Panc1 (cell line): ENCODE results near the gene PARVB. TPM values are rescaled to one million over a fixed set of nuclear protein-coding genes. Genes with fewer than 3 reads are reported as not detected.

Experiments
- ATAC-seq: fragments of 200-7000 bp; cut with Tn5 transposase; 2 replicates; pipeline ENCODE4 v1.9.1; 2020; ENCODE audit warnings: mild to moderate bottlenecking, moderate library complexity
- BruUV-seq: library from RNA; stranded (reverse); fragments of 400-500 nt; replicated peaks from 2 replicates; lab custom pipeline; 2021; lab: Mats Ljungman, UMichigan
- CTCF ChIA-PET: fragments of 300-600 bp; sonication (Branson Sonifier 250); formaldehyde crosslinking; loops from one replicate; lab custom pipeline; 2022; ENCODE audit warnings: antibody characterized with exemption; lab: Charles Lee
- POLR2A ChIA-PET: fragments of 300-600 bp; sonication (Branson Sonifier 250); formaldehyde crosslinking; loops from one replicate; lab custom pipeline; 2022; ENCODE audit warnings: antibody characterized with exemption; lab: Charles Lee
- DNase-seq: peaks from one replicate; pipeline ENCODE4 v3.0.0-alpha.2; 2010; ENCODE audit warnings: low read depth, low spot score
- H3K27ac ChIP-seq: 2 replicates; pipeline ENCODE4 v1.5.1; 2011; ENCODE audit warnings: mild to moderate bottlenecking, low read length, inconsistent platforms
- H3K27me3 ChIP-seq: fragments of 200-500 bp; sonication (Bioruptor generic); 2 replicates; pipeline ENCODE4 v1.6.0; 2014; ENCODE audit warnings: low read length, inconsistent platforms; ENCODE audit not compliant: control insufficient read depth, insufficient read depth
- H3K36me3 ChIP-seq: fragments of 200-500 bp; sonication (Bioruptor generic); 2 replicates; pipeline ENCODE4 v1.5.1; 2014; ENCODE audit warnings: inconsistent platforms, mild to moderate bottlenecking, low read length, moderate library complexity; ENCODE audit not compliant: control insufficient read depth, insufficient read depth
- H3K4me1 ChIP-seq: 2 replicates; pipeline ENCODE4 v1.5.1; 2011; ENCODE audit warnings: inconsistent platforms, mild to moderate bottlenecking, low read length, moderate library complexity; ENCODE audit not compliant: control insufficient read depth, insufficient read depth
- H3K4me3 ChIP-seq, 2 experiments: 2 replicates each; pipeline ENCODE4 v1.5.1; 2011 to 2012; ENCODE audit warnings: low read depth in 2 of 2, low read length in 2 of 2, mild to moderate bottlenecking in 2 of 2, inconsistent platforms in 1 of 2, moderate library complexity in 1 of 2
- H3K9me3 ChIP-seq: fragments of 200-500 bp; sonication (Bioruptor generic); 2 replicates; pipeline ENCODE4 v1.5.1; 2014; ENCODE audit warnings: low read depth, mild to moderate bottlenecking, inconsistent platforms, low read length, moderate library complexity; ENCODE audit not compliant: control insufficient read depth, insufficient read depth
- CTCF ChIP-seq: fragments of 450-650 bp; IDR thresholded peaks from 2 replicates; pipeline ENCODE4 v1.5.1; 2017; ENCODE audit warnings: mild to moderate bottlenecking
- POLR2AphosphoS5 ChIP-seq: IDR thresholded peaks from 2 replicates; pipeline ENCODE4 v1.6.1; 2012; ENCODE audit warnings: mild to moderate bottlenecking, low read depth, low read length, moderate library complexity
- SIN3A ChIP-seq: IDR thresholded peaks from 2 replicates; pipeline ENCODE4 v1.6.1; 2012; ENCODE audit warnings: low read depth, mild to moderate bottlenecking, low read length, moderate library complexity, borderline replicate concordance; ENCODE audit not compliant: insufficient read depth
- TCF7L2 ChIP-seq: IDR thresholded peaks from 2 replicates; pipeline ENCODE4 v1.6.1; 2011; ENCODE audit warnings: mild to moderate bottlenecking, low read depth, low read length, inconsistent platforms
- in situ Hi-C: cut with HindIII; loops from 2 replicates; pipeline ENCODE4 v1.10.0; 2016; ENCODE audit warnings: low sequenced_read_pairs, low pct_unique_long_range_greater_than_20kb
- intact Hi-C: fragments of 100-400 bp; cut with micrococcal nuclease; formaldehyde crosslinking; loops from one replicate; pipeline ENCODE4 v1.10.0; 2022; ENCODE audit not compliant: unreplicated experiment
- total RNA-seq: library from RNA; stranded (reverse); gene quantifications from one replicate; pipeline ENCODE4 v1.2.1, GENCODE V29; 2021; ENCODE audit not compliant: unreplicated experiment
- TF ChIP-seq, protein P1 (sequence below), 2 experiments: IDR thresholded peaks; 2 replicates each; pipeline ENCODE4 v1.6.1; 2011 to 2012; ENCODE audit warnings: low read depth in 2 of 2, control low read depth in 1 of 2, low read length in 1 of 2, mild to moderate bottlenecking in 1 of 2, moderate library complexity in 1 of 2; ENCODE audit not compliant: insufficient read depth in 1 of 2

Gene PARVB
- total RNA-seq, 1 experiment from 2014 or later, result 28.1 TPM

- intact Hi-C loops, result no loop called here
- DNase-seq, result no peak
- CTCF ChIA-PET, result no interaction called here
- Histone ChIP-seq H3K4me1 (no peaks in the 10 kb centered on the region), H3K36me3 (peaks cover 9% of the 10 kb centered on the region), H3K27me3 (no peaks in the 10 kb centered on the region), H3K27ac (no peak overlapping the region), H3K4me3 (no peak overlapping the region), H3K9me3 (no peaks in the 10 kb centered on the region)
- BruUV-seq, result no TSS peak
- in situ Hi-C loops, result no loop called here
- POLR2A ChIA-PET, result no interaction called here
- ATAC-seq, result no peak
- no peak for TF ChIP-seq TCF7L2
Observed at GRCh38 chr22:43980579-43980978, 43.5 kb upstream of the PARVB start.

DNA sequence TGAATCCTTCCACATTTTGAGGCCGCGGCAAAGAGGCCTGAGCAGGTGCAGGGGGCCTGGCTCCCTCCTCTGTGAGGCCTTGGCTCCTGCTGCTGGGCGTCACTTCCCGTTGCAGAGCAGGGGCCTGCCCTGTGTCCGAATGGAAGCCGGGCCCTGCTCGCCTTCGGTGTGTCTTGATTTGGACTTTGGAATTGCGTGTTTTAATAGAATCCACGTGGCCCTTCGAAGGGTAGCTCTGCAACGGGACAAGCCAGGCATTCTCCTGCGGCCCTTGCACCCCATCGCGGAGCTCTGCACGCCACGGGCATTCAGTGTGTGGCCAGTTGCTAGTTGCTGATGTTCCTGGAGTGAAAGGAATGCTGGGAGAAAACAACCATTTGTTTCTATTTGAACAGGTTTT, 43.1 kb upstream of the PARVB start:
- BruUV-seq, result no TSS peak
- TF ChIP-seq POLR2AphosphoS5, result no peak
- TF ChIP-seq CTCF, result no peak
- TF ChIP-seq, protein P1, sequence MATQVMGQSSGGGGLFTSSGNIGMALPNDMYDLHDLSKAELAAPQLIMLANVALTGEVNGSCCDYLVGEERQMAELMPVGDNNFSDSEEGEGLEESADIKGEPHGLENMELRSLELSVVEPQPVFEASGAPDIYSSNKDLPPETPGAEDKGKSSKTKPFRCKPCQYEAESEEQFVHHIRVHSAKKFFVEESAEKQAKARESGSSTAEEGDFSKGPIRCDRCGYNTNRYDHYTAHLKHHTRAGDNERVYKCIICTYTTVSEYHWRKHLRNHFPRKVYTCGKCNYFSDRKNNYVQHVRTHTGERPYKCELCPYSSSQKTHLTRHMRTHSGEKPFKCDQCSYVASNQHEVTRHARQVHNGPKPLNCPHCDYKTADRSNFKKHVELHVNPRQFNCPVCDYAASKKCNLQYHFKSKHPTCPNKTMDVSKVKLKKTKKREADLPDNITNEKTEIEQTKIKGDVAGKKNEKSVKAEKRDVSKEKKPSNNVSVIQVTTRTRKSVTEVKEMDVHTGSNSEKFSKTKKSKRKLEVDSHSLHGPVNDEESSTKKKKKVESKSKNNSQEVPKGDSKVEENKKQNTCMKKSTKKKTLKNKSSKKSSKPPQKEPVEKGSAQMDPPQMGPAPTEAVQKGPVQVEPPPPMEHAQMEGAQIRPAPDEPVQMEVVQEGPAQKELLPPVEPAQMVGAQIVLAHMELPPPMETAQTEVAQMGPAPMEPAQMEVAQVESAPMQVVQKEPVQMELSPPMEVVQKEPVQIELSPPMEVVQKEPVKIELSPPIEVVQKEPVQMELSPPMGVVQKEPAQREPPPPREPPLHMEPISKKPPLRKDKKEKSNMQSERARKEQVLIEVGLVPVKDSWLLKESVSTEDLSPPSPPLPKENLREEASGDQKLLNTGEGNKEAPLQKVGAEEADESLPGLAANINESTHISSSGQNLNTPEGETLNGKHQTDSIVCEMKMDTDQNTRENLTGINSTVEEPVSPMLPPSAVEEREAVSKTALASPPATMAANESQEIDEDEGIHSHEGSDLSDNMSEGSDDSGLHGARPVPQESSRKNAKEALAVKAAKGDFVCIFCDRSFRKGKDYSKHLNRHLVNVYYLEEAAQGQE (IDR thresholded peaks at IDR 0.05; ENCODE audit: insufficient read depth in 1 of 2, low read depth in 2 of 2, low read length in 1 of 2), result no peak
- Histone ChIP-seq H3K9me3 (no peaks in the 10 kb centered on the region), H3K36me3 (peaks cover 9% of the 10 kb centered on the region), H3K4me3 (no peak overlapping the region), H3K4me1 (no peaks in the 10 kb centered on the region), H3K27ac (no peak overlapping the region), H3K27me3 (no peaks in the 10 kb centered on the region)
- ChIA-PET CTCF (no interaction called here), POLR2A (no interaction called here)
- DNase-seq, result no peak
- no peak for ATAC-seq
- in situ Hi-C loops (no loop called here), intact Hi-C loops (no loop called here)

GRCh38 chr22:43983808-43984207, 40.3 kb upstream of the PARVB start:
- TF ChIP-seq CTCF (no peak), TCF7L2 (no peak), SIN3A (no peak), POLR2AphosphoS5 (no peak)
- TF ChIP-seq, protein P1 (IDR thresholded peaks at IDR 0.05; ENCODE audit: insufficient read depth in 1 of 2, low read depth in 2 of 2, low read length in 1 of 2), result no peak
- no TSS peak for BruUV-seq
- peaks cover 6% of the 10 kb centered on the region for H3K36me3 ChIP-seq

More at GRCh38 chr22:43983808-43984207, 40.3 kb upstream of the PARVB start:
- DNase-seq (no peak), ATAC-seq (no peak)
- ChIA-PET POLR2A (no interaction called here), CTCF (interaction anchor here (0.6 kb wide), 1 partner anchor 683 kb away, joined by 4 read pairs; no protein-coding TSS in a partner anchor)
- Histone ChIP-seq H3K4me1 (no peaks in the 10 kb centered on the region), H3K27me3 (no peaks in the 10 kb centered on the region), H3K4me3 (no peak overlapping the region), H3K27ac (no peak overlapping the region), H3K9me3 (no peaks in the 10 kb centered on the region)
- in situ Hi-C loops, result no loop called here
- intact Hi-C loops, result no loop called here
